SK-MEL-5 (cell line): ENCODE results near the gene TTLL12. TPM values are rescaled to one million over a fixed set of nuclear protein-coding genes. Genes with fewer than 3 reads are reported as not detected.

Experiments
- DNase-seq: peaks from one replicate; pipeline ENCODE4 v3.0.0-alpha.2; 2016; ENCODE audit warnings: low read depth, low spot score
- in situ Hi-C: cut with HindIII; loops from 2 replicates; pipeline ENCODE4 v1.10.0; 2016; ENCODE audit warnings: low sequenced_read_pairs, high pct_unique_total_duplicates, low pct_unique_long_range_greater_than_20kb
- total RNA-seq: library from RNA; depleted of rRNA; stranded (reverse); fragments of >200 nt; shearing (Covaris generic); gene quantifications from 2 replicates; pipeline ENCODE4 v1.2.3, GENCODE V29; 2014

The TTLL12 gene
- total RNA-seq, 1 experiment from 2014 or later = 68.9 TPM

GRCh38 chr22:43183496-43184277, 3.2 kb downstream of the TTLL12 start:
- in situ Hi-C loops = no loop called here
- DNase-seq = no peak

DNA sequence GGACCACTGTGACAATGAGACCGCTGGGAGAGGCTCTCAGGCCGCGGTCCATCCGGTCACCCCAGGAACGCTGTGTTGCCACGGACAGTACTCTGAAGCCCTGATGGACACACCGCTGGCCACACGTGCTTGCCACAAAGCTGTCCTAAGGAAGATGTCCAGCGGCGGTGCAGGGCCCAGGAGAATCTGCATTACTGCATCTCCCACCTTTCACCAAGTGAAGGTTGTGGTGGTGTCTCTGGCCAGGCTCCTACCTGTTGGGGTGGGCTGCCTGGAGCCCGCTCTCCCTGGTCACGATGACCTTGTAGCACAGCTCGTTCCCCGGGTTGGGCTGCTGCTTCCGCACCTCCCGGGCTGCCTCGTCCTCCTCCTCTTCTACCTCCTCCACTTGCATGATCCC, 4.2 kb downstream of the TTLL12 start:
- no peak for DNase-seq
- in situ Hi-C loops = no loop called here

GRCh38 chr22:43182118-43182517, 4.8 kb downstream of the TTLL12 start:
- in situ Hi-C loops = no loop called here
- DNase-seq = no peak

DNA sequence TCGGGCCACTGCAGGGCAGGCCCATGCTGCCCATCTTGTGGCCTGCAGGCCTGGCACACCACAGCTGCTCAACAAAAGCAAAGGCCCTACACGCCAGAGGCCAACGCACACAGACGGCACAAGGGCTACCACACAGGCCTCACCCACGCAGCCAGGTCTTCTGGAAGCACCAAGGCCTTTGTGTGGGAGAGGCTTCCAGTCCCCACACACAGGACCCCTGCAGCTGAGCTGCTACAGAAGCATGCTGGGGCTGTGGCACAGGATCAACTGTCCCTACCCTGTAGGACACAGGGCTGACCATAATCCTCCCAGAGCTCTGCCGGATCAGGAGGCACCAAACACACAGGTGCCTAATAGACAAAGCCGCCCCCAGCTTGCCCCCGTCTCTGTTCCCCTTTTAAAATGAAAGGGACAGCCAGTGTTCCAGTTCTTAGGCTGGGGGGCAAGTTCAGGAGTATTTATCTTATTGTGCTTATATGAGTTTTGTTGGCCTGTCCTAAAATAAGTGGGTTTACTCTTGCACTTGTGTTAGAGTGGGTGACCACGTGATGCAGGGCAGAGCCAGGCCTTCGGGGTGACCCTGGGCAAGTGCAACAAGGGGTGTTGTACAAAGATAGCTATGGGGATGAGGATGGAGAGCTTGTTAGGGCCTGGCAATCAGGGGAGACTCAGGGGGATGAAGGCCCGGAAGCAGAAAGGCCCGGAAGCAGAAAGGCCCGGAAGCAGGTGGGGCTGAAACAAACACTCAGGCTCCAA, 5.4 kb downstream of the TTLL12 start:
- DNase-seq = no peak
- in situ Hi-C loops = no loop called here

DNA sequence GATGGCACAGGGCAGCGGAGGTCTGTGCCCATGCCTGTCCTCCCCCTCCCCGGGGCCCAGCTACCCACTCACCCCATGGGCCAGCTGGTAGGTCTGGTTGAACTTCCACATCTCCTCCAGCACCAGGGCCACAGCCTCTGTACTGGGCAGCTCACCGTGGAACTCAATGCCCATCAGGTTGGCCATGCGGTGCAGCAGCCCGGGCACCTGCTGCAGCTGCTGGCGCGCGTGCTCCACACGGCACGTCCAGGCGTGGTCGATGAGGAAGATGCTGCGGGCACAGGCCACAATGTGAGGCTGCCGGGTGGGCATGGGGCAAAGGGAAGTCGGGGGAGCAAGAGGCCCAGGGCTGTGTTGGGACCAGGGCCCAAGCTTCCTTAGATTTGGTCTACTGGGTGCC, 6.3 kb downstream of the TTLL12 start:
- no peak for DNase-seq
- in situ Hi-C loops = no loop called here

- DNase-seq = no peak
- in situ Hi-C loops = no loop called here
Measured at GRCh38 chr22:43179911-43180195, 7.1 kb downstream of the TTLL12 start.

DNA sequence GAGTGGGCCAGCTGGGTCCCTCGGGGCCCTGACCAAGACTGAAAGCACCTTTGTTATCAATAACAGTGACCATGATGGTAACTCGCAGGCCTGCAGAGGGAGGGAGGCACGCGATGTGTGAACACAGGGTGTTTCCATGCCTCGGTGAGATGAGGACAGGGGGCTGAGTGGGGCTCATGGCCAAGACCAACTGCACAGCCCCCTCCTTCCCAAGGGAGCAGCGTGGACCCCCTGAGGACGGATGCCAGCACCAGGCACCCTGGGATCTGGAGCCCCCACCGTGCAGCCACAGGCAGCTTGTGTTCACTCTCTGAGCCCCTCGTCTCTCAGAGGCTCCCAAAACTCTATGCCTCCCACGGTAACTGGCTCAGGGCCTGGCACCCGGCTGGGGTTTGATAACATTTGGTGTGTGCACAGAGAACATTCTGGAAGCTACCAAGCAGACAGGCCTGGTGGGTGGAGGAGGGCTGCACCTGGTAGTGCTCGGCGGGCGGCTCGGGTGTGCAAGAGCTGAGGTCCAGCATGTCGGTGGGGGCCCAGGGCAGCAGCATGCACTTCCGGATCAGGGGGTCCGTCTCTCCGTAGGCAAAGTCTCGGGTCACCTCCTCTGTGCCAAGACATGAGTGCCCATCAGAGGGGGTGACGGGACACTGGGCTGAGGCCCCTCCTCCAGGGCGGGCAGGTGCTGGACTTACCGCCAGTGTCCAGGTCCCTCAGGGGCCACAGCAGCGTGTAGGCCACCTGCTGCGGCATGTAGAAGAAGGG, 7.6 kb downstream of the TTLL12 start:
- DNase-seq = no peak
- in situ Hi-C loops = no loop called here

DNA sequence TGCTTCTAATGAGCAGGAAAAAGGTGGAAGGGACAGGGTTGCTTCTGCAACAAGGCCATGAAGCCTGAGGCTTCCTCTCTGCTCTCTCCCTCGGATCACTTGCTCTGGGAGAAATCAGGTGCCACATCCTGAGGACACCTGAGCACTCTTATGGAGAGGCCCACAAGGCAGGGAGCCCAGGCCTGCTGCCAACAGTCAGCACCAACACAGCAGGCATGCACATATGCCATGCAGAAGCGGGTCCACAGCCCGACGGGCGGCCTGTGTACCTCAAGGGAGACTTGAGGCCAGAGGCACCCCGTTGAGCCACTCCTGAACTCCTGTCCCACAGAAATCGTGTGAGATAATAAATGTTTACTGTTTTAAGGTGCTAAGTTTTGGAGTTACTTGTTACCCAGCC, 9.5 kb downstream of the TTLL12 start:
- in situ Hi-C loops = no loop called here
- DNase-seq = no peak

DNA sequence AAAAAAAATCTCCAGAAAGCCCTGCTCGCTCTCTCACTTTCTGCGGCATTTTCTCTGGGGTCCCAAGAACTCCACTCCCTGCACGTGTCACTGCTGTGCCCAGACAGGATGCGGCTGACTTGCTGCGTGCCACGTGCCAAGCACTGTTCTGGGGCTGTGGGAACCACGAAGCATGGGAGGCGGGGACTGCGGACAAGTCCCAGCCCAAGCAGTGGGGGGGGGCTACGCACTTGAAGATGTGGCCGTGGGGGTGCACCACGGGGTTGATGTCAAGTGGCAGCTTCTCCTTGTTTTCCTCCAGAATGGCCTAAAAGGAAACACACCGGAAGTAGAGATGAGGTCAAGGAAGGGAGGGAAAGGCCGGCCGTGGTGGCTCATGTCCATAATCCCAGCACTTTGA, 10.8 kb downstream of the TTLL12 start:
- in situ Hi-C loops = no loop called here

DNA sequence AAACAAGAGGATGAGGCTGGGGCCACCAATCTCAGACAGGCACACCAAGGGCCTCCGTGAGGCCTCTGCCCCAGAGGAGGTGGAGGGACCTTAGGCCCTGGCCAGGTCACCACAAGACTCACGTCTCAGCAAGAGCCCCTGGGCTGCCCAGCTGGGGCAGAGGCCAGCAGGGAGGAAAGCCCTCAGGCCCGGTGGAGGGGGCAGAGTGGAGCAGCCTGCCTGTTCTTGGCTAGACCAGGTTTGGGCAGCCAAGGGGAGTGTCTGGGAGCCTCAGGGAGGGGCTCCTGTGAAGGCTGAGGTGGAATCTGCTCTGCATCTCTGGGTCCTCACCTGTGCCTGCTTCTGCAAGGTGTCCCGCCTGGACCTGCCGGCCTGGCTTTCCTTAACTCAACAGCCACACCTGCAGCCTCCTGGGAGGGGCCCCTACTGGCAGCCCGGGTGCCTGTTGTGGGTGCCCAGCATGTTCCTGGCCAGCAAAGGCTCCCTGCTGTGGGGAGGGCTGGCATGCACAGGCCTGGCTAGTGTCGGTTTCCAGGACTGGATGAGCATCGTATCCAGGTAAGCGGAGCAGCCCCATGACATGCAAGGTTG, 11.9 kb downstream of the TTLL12 start:
- in situ Hi-C loops = no loop called here

More for the DNA sequence above, 10.8 kb downstream of the TTLL12 start:
- DNase-seq = no peak

GRCh38 chr22:43173976-43174720, 12.8 kb downstream of the TTLL12 start:
- DNase-seq = no peak
- in situ Hi-C loops = no loop called here

More for the DNA sequence above, 11.9 kb downstream of the TTLL12 start:
- DNase-seq = no peak

DNA sequence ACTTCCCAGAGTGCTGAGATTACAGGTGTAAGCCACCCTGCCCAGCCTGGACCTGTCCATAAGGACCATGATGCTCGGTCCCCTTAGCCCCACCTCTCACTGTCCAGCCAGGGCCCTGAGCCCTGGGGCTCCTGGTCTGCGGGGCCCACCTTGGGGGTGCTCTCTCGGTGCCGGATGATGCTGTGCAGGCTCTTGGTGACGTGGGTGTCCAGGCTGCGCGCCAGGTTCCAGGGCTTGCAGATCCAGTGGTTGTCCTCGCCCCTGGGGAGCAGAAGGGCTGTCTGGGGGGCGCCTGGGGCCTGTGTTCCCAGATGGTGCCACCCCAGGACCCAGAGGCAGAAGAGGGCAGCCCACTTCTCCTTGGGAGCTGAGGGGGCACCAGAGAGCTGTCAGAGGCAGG, 13.4 kb downstream of the TTLL12 start:
- in situ Hi-C loops = no loop called here
- DNase-seq = no peak

DNA sequence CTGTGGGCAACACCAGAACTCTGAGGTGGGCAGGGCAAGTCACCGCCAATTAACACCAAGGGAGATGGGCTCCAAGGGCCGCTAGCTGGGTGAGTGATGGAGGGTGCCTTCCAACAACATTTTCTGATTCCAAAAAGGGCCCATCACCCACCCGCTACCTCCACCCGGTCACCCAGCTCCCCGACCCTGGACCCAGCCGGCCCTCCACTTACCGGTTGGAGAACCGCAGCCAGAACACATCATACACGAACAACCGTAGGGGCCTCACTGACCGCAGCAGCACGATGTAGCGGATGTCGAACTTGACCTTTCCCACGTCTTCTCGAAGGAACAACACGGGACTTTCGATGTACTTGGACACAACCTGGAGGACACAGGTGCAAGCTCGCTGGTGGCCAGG, 14.7 kb downstream of the TTLL12 start:
- DNase-seq = no peak
- in situ Hi-C loops = no loop called here

GRCh38 chr22:43171607-43172006, 15.3 kb downstream of the TTLL12 start:
- no peak for DNase-seq
- in situ Hi-C loops = no loop called here

- in situ Hi-C loops = no loop called here
- no peak for DNase-seq
Measured at GRCh38 chr22:43171019-43171491, 15.9 kb downstream of the TTLL12 start.

GRCh38 chr22:43170131-43170480, 16.8 kb downstream of the TTLL12 start:
- in situ Hi-C loops = no loop called here
- DNase-seq = no peak

DNA sequence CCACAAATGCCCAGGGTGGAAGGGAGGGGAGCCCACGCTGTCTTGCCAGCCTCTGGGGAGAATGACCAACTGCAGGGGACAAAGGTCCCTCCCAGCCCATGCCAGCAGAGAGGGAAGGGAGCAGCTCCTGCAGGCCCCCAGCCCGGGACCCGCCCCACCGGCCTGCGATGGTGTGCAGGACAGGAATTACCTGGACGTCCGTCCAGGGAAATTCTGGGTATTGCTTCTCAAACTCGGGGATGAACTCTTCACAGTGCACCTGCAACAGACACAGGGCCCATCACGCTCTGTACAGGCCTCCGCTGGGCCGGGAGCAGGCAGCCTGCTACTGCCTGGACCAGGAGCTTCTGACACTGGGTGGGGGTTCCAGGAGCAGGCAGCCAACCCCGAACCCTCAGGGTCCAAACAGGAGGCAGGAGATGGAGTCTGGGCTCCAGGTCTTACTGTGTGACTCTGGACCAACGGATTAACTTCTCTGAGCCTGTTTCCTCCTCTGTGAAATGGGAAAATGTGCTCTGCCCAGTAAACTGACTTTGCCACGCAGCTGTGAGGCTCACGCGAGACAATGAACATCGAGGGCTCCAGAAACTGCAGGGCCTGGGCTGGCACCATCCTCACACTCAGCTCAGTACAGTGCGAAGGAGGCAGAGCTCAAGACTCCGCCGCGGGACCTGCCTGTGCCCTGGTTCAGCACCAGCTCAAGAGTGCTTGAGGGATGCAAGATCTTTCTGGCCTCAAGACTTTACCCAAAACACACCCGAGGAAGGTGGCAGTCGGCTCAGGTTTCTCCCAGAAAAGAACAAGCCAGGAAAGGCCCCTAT, 17.4 kb downstream of the TTLL12 start:
- no peak for DNase-seq
- in situ Hi-C loops = no loop called here
